Upper lobe of left lung (tissue), 4 donors: Measurements from ENCODE around the gene DNAJB8.

Experiments
- EP300 ChIP-seq, 4 donors: sonication (generic); formaldehyde crosslinking; IDR thresholded peaks; one replicate each; pipeline ENCODE4 v1.5.1; 2017; ENCODE audit warnings: antibody characterized with exemption in 4 of 4, control low read depth in 2 of 4
- POLR2A ChIP-seq, 4 donors: fragments of 450-650 bp; IDR thresholded peaks; one replicate each; pipeline ENCODE4 v1.5.1; 2016 to 2017; ENCODE audit warnings: antibody characterized with exemption in 4 of 4, mild to moderate bottlenecking in 2 of 4
- POLR2AphosphoS5 ChIP-seq, 2 donors: sonication (generic); formaldehyde crosslinking; IDR thresholded peaks; one replicate each; pipeline ENCODE4 v1.5.1; 2017; ENCODE audit warnings: antibody characterized with exemption in 2 of 2
- TF ChIP-seq, protein P1 (sequence below), 6 experiments: fragments of 450-650 bp in 4 of 6; fragments of 200-600 bp in 2 of 6; sonication (generic) in 2 of 6; IDR thresholded peaks; one replicate each; pipeline ENCODE4 v1.5.1; 2016 to 2019; ENCODE audit warnings: antibody characterized with exemption in 6 of 6

DNA sequence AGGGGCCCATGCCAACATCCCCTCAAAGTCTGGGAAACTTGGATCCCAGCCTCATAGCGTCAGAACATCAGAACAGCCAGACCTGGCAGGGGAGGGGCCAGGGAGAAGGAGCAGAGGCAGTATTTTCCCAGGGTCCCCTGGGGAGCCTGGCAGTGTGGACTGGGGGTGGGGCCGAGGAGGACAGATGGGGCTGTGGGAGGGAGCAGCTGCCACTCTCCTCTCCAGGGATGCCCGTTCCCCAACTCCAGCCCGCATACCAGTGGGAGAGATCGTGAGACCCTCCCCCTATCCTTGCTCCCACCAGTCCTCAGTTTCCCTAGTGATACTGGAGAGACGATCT, 6.5 kb upstream of the DNAJB8 start:
- TF ChIP-seq, protein P1, sequence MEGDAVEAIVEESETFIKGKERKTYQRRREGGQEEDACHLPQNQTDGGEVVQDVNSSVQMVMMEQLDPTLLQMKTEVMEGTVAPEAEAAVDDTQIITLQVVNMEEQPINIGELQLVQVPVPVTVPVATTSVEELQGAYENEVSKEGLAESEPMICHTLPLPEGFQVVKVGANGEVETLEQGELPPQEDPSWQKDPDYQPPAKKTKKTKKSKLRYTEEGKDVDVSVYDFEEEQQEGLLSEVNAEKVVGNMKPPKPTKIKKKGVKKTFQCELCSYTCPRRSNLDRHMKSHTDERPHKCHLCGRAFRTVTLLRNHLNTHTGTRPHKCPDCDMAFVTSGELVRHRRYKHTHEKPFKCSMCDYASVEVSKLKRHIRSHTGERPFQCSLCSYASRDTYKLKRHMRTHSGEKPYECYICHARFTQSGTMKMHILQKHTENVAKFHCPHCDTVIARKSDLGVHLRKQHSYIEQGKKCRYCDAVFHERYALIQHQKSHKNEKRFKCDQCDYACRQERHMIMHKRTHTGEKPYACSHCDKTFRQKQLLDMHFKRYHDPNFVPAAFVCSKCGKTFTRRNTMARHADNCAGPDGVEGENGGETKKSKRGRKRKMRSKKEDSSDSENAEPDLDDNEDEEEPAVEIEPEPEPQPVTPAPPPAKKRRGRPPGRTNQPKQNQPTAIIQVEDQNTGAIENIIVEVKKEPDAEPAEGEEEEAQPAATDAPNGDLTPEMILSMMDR (IDR thresholded peaks at IDR 0.05) = no peak
- TF ChIP-seq POLR2AphosphoS5 (IDR thresholded peaks at IDR 0.05) (no peak), POLR2A (IDR thresholded peaks at IDR 0.05) (no peak), EP300 (IDR thresholded peaks at IDR 0.05) (no peak)
